Hepatocyte (in vitro differentiated cells): ENCODE measurements around the gene CDC42SE1.

Source experiments
- CTCF ChIP-seq: fragments of 200-600 bp; sonication (generic); IDR thresholded peaks from 2 replicates; pipeline ENCODE4 v1.5.1; 2016; ENCODE audit warnings: antibody characterized with exemption, mild to moderate bottlenecking; ENCODE audit not compliant: poor library complexity
- EZH2 ChIP-seq: fragments of 200-600 bp; sonication (generic); IDR thresholded peaks from 2 replicates; pipeline ENCODE4 v1.6.1; 2016; ENCODE audit warnings: antibody characterized with exemption, mild to moderate bottlenecking, borderline replicate concordance
- EZH2phosphoT487 ChIP-seq: fragments of 200-600 bp; sonication (generic); IDR thresholded peaks from one replicate; pipeline ENCODE4 v1.6.1; 2018; ENCODE audit warnings: antibody characterized with exemption, mild to moderate bottlenecking, low read depth, moderate library complexity; ENCODE audit not compliant: unreplicated experiment, severe bottlenecking

GRCh38 chr1:151104630-151105029 is 45.2 kb upstream of the CDC42SE1 start:
- TF ChIP-seq CTCF (no peak), EZH2 (no peak), EZH2phosphoT487 (no peak)
